Brain pericyte (primary cell): ENCODE data around the gene PSMD13.

Source experiments
- DNase-seq: peaks from one replicate; pipeline ENCODE4 v3.0.0-alpha.2; 2012; ENCODE audit warnings: low read depth, low spot score

The PSMD13 gene

DNA sequence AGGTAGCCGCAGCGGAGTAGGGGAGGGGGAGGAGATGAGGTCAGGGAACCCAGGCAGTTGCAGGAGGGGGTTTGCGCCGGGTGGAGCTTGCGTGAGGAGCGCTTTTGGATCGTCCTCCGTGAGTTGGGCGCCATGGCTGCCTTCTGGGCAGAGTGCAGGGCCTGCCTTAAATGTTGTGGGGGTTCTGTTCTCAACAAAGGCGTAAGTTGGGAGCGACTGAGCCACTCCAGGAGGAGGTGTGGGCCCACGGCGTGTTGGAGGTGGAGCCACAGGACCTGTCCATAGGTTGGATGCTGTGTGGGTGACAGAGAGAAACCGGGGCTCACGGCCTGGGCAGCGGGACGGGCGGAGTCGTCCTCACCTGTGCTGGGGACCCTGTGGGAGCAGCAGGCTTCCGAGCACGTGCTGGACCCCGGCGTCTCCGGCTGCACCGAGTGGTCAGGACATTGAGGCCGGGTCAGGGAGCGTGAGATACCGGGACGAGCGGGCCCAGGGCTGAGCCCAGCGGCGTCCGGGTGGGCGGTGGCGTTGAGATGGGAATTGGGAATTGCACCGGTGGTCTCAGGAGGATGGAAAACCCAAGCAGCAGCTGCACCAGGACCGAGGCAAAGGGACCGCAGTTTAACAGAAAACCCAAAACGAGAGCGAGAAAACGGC lies 51.2 kb downstream of the PSMD13 start:
- DNase-seq: no peak

DNA sequence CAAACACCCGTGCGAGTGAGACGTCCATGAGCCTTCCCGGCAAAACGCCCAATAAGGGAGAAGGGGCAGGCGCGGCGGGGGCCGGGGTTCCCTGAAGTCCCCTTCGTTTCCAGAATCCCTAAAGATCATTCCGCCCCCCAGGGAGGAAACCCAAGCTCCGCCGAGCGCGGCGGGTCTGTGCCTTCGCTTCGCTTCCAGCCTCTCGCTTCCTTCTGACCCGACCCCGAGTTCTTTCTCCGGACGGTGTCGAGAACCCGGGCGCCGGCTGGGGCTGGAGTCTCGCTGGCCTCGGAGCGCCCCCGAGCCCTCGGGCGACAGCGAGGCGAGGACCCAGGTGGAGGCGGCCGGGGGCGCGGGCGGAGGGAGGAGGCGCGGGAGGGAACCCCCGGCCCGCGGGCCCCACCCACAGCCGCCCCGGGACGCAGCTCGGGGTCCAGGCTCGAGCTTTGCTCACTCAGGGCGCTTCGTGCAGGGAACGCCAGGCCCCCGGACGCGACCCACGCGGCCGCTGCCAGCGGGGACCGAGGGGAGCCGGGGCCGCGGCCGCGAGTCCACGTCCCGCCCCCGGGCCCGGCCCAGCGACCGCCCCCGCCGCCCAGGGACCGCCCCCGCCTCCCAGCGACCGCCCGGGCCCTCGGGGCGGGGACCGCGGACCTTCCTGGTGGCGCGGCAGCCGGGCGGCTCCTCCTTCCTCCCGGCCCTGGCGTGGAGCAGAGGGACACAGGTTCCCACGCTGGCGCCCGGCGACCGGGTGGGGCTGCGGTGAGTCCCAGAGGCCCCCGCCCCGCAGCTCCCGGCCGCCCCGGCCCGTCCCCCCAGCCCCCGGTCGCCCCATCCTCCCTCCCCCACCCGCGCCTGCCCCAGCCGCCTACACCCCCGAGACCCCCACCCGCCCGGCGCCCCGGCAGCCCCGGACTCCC lies 52.0 kb downstream of the PSMD13 start, which contains the start of gene PGGHG:
TSS of gene PGGHG (plus strand) at position 649 of the 920 bp plus-strand sequence. CDS start 691 bp downstream, outside the sequence.
- no peak for DNase-seq

DNA sequence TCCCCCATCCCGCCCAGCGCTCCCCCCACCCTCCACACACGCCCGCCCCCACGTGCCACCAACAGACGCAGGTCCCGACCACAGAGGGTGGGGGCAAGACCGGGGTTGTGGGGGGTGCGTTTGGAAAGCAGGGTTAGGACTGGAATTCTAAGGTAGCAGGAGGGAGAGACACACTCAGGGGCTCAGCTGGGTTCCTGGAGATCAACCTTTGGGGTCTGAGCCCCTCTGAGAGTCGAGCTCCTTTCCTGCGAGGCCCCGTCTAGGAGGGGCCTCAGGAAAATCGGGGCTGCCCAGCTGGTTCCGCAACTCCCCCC lies 52.6 kb downstream of the PSMD13 start:
- DNase-seq: no peak

DNA sequence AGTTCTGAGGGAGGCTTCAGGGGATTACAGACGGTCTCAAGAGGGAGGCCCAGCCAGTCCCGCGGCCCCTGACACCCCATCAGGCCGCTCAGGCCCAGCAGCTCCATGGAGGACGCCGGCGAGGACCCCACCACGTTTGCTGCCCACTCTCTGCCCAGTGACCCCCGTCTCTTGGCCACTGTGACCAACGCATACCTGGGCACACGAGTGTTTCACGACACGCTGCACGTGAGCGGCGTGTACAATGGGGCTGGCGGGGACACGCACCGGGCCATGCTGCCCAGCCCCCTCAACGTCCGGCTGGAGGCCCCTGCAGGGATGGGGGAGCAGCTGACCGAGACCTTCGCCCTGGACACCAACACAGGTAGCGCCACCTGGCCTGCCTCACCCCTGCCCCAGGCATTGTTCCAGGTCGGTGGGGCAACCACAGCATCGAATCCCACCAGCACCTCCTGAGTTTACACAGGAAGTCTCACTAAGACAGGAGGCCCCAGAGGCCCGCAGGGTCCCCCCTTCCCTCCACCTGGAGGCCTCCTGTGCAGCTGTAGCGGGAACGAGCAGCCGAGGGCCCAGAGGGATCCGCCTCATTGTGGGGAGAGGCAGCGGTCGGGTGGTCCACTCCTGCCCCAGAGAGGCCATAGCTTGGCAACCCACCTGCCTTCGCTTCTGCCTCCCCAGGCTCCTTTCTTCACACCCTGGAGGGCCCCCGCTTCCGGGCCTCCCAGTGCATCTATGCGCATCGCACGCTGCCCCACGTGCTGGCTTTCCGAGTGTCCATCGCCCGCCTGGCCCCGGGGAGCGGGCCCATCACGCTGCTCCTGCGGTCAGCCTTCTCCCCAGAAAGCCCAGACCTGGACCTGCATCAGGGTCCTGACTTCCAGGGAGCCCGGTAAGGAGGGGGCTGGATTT lies 53.2 kb downstream of the PSMD13 start:
- no peak for DNase-seq

DNA sequence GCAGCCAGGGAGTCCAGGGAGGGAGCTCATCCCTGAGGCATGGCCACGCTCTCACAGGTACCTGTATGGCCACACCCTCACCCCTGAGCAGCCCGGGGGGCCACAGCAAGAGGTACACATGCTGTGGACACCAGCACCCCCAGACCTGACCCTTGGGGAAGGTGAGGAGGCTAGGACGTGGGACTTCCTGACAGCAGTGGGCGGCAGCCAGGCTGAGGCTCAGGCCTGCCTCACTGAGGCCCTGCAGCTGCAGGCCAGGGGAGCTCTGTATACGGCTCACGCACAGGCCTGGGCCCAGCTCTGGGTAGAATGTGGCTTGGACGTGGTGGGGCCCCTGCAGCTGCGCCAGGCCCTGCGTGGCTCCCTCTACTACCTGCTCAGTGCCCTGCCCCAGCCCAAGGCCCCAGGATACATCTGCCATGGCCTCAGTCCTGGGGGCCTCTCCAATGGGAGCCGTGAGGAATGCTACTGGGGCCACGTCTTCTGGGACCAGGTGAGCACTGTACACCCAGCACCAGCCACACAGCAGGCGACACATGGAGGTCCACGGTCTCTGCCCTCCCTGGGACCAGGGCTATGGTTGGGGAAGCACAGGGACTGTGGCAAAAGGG lies 54.0 kb downstream of the PSMD13 start:
- no peak for DNase-seq

DNA sequence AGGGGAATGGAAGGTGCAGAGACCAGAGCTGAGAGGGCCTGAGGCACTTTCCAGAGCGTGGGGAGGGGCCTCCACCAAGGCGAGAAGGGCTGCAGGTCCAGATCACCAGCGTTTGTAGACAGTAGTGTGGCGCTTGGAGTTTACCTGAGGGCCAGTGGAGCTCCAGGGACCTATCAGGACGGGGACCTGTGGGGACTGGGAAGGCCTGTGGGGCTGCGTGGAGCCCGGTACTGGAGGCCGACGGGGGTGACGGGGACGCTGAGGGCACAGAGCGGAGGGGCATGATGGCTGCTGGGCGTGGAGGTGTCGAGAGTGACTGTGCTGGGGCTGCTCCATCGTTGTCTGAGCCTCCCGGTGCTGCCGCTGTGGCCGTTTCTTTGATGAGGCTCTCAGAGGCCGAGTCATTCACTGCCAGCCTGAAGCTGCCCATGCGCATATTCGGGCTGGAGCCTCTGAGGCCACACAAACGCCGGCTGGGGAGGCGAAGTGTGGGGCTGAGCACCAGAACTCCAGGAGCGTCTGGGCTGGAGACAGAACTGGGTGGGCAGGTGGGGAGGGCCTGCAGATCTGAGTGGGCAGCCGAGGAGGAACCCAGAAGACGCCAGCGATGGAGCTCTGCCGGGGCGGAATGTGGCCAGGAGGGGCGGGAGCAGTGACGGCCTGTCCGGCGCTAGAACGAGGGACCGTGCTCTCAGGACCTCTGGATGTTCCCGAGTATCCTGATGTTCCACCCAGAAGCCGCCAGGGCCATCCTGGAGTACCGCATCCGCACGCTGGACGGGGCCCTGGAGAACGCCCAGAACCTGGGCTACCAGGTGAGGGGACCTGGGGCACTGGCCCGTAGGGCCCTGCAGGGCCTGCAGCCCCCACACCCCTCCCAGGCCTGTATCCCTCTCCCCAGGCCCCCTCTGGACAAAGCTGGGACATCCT lies 54.8 kb downstream of the PSMD13 start:
- no peak for DNase-seq

DNA sequence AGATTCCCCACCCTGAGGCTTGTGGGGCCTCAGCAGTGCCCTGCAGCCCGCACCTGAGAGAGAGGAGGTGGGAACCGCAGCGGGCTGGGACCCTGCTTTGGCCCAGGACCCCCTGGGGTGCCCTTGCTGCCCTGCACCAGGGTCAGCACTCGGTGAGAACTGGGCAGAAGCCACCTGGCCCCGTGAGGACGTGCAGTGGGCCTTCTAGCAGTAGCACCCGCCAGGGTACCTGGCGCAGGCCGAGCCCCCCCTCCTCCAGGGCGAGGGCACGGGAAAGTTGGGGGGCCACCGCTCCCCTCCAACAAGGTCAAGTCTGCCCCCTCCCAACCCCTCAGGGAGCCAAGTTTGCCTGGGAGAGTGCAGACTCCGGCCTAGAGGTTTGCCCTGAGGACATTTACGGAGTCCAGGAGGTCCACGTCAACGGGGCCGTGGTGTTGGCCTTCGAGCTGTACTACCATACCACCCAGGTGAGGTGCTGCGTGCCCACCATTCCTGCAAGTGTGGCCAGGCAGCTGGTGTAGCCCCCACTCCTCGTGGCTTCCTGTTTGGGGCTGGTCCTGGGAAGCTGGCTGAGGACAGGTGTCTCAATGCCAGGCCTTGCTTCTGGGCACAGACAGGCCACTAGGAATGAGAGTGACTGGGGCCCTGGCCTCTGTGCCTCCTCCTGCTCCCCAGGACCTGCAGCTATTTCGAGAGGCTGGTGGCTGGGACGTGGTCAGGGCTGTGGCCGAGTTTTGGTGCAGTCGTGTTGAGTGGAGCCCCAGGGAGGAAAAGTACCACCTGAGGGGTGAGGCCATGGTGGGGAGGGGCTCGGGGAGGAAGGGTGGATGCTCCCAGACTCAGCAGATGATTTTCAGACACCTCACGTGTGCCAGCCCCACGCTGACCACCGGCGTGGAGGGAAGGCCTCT lies 55.7 kb downstream of the PSMD13 start:
- DNase-seq: no peak

DNA sequence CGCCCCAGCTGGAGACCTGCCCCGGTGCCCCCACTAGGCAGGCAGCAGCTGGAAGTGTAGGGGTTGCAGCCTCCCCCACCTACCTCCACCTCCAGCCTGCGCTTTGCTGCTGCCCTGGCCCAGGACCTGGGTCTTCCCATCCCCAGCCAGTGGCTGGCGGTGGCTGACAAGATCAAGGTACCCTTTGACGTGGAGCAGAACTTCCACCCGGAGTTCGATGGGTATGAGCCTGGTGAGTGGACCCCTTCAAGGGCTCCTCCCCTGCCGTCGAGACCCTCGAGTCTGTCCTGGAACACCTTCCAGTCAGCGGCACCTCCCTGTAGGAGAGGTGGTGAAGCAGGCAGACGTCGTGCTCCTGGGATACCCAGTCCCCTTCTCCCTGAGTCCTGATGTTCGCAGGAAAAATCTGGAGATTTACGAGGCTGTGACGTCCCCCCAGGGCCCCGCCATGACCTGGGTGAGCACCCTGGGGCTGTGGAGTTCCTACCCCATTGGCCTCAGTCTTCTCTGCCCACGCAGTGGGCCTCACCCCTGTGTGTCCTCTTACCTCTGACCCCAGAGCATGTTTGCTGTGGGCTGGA lies 56.6 kb downstream of the PSMD13 start:
- no peak for DNase-seq

DNA sequence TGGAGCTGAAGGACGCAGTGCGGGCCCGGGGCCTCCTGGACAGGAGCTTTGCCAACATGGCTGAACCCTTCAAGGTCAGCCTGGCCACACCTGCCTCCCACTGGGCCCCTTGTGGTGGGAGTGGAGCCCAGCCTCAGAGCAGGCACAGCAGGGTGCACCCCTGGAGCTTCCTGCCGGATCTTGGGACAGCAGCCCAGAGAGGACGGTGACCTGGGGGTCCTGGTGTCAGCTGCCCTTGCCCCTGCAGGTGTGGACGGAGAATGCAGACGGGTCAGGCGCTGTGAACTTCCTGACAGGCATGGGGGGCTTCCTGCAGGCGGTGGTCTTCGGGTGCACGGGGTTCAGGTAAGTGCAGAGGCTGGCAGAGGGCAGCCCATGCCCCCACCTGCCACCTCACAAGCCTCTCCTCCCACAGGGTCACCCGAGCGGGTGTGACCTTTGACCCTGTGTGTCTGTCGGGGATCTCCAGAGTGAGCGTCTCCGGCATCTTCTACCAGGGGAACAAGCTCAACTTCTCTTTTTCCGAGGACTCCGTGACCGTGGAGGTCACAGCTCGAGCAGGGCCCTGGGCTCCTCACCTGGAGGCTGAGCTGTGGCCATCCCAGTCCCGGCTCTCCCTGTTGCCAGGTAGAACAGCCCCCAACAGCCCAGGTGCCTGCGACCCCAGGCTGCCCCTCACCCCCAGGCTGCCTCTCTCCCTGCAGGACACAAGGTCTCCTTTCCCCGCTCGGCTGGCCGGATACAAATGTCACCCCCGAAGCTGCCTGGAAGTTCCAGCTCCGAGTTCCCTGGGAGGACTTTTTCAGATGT lies 57.3 kb downstream of the PSMD13 start:
- no peak for DNase-seq

DNA sequence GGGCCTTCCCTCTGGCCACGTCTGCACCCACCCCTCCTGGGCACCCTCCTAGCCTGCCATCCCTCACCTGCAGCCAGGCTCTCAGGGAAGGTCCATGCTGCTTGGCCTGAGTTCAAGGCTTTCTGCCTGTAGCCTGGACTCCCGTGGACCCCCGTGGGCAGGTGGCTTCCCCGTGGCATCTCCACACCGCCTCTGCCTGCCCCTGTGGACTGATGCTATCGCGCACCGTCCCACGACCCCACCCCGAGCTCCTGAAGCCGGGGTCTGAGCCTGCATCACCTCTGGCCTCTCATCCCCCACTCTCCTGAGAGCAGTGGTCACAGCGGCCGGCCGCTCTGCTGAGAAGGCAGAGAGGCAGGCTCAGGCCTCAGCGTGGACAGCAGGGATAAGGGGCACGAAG lies 58.0 kb downstream of the PSMD13 start:
- no peak for DNase-seq

DNA sequence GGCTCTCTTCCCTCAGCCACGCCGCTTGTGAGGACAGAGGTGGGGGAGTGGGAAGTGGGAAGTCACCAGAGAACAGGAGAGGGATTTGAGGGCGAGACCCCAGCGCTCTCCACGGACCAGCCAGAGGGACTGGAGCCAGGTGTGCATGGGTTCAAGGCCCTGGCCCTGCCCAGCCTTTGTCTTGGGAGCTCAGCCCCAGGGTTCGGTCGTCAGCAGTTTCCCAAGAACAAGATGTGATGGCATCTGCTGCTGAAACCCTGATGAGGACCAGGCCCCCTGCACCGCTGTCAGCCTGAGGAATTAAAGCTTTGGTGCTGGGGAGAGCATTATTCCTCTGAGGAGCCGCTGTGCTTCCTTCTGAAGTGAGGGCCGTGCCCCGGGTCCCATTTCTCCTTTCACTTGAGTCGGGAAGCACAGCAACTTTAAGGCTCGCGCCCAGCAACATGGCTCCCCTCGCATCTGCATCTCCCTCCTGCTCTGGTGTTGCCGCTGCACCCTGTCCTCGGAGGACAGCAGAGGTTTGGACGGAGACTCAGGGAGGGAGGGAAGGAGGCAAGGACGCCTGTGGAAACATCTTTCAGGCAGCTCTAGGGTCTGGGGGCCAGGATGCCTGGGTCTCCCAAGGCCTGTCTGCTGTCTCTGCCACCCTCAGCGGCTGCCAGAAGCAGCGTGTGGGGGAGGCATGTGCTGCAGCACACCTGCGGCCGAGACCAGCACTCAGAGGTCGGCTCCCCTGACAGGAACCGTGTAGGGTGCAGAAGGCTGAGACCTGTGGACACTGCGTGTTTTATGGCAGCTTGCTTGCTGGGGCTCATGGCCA lies 58.8 kb downstream of the PSMD13 start:
- DNase-seq: no peak

DNA sequence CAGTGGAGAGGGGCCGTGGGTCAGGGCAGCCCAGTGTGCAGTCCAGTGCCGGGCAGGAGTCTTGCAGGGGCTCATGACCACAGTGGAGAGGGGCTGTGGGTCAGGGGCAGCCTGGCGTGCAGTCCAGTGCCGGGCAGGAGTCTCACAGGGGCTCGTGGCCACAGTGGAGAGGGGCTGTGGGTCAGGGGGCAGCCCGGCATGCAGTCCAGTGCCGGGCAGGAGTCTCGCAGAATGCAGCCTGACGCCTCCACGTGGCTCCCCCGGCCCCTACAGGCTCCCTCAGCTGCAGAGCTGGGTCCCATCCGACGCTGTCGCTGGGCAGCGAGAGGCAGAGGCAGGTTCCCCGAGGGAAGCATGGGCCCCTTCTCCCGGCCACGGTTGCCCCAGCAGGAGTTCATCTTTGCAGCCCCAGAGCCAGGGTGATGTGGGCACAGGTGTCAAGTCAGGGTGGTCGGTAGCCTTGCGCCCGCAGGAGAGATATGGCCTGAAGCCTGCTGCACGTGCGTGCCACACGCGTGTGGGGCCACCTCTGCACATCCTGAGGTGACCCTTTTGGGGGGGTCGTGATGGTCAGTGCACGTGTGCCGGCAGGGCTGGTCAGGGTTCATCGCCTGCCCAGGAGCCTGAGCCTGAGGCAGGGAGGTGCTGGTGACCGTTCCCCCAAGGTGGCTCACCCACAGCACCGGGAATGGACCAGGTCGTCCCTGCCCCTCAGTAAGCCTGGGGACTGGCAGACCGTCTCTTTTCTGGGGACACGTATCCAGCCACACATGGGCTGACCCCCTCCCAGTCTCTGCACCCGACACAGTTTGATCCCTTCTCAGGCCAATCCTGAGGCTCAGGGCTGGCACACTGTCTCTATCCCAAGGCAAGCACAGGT lies 59.6 kb downstream of the PSMD13 start:
- no peak for DNase-seq

DNA sequence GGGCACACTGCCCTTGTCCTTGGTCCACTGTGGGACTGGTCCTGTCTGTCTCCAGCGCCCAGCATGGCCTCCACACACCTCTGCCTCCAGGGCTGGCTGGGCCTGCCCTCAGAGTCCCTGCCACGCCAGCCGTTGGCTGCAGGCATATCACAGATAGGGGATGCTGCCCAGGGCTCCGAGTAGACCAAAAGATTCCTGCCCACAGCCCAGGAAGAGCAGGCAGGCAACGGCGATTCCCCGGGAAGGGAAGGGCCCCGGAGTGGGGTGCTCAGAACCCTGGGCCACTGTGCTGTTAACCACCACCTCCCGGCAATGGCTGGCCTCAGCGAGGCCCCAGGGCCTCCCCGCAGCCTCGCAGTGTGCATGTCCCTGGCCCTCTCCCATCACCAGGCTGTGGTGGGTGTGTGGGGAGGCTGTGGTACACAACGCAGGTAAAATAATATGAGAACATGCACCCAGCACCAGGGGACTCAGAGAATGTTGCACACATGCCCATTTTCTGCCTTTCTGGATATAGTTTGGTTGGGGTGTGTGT lies 60.3 kb downstream of the PSMD13 start:
- DNase-seq: no peak

DNA sequence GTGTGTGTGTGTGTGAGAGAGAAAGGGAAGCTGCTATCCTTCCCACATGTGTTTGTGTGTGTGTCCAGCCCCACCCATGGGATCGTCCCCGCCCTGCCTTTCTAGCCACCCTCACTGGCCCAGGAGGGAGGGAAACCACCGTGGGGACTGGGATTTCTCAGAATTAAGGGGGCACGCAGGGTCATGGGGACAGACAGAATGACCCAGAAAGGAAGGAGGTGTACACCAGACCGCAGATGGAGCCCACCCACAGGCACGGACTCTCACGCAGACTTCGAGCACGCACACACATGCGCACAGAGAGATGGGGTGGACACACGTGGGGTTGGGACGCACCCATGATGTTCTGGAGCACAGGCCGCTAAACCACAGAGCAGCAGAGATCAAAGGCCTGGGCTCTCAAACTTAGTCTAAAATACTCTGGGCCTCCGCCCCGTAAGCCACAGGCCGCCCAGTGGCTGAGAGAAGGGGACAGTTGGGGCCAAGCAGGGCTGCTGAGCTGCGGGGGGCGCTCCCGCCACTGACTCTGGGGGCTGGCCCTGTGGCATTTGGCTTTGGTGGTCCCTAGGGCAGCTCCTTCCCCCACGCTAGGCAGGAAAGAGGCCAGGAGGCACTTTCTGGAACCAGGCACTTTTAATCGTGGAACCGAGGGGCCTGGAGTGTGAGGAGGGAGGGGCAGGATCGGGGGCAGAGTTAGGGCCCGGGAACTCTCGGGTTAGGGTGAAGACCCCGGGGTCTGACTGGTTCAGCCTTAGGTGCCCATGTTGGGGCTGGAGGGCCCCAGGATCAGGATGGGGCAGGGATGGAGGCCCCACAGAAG lies 61.0 kb downstream of the PSMD13 start:
- DNase-seq: no peak

DNA sequence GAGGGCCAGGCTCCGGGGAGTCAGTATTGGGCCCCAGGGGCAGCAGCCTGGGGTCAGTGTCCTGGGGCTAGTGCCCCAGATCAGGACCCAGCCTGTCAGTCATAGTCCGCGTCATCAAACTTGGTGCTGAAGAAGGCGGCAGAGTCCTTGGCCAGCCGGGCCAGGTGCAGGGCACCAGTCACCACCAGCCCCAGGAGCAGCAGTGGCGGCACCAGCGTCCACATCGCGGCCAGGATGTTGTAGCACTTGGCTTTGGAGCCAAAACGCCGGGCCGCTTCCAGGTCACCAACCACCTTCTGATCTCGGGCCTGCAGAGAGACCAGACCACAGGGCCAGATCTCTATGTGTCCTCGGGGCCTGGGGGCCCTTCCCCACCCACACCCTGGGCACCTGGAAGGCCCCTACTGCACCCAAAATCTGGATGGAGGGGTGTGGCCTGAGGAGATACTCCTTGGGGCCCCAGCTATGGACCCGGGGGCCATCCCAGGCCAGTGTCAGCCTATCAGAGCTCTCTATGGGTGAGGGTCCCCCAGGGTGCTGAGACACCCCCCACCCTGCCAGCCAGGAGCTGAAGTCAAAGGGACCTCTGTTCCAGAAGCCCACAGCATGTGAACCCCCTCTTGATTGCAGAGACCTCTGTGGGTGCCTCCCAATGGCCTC lies 61.8 kb downstream of the PSMD13 start:
- DNase-seq: no peak
